ENCODE results near the gene SEM1.
"Not testable (repeated sequence)": the region's sequence is repeated elsewhere in the genome, so short reads cannot be mapped to it uniquely, and the experiment has no call there.

Gene SEM1

GRCh38 chr7:96700516-96700915 lies 9.1 kb downstream of the SEM1 start:
- no peak for DNase-seq

GRCh38 chr7:96699219-96699871 lies 10.3 kb downstream of the SEM1 start:
- no peak for DNase-seq

- DNase-seq: not testable (repeated sequence)
Measured at GRCh38 chr7:96698449-96698848, 11.2 kb downstream of the SEM1 start.

- DNase-seq: no peak
Measured at GRCh38 chr7:96697822-96698221, 11.8 kb downstream of the SEM1 start.

- no peak for DNase-seq
Measured at GRCh38 chr7:96695581-96695980, 14.1 kb downstream of the SEM1 start.

- no peak for DNase-seq
Measured at GRCh38 chr7:96694082-96694481, 15.6 kb downstream of the SEM1 start.

GRCh38 chr7:96691702-96692101 lies 17.9 kb downstream of the SEM1 start:
- DNase-seq: no peak

- DNase-seq: no peak
Measured at GRCh38 chr7:96689414-96689813, 20.2 kb downstream of the SEM1 start.

- DNase-seq: no peak
Measured at GRCh38 chr7:96686305-96686704, 23.3 kb downstream of the SEM1 start.

GRCh38 chr7:96685755-96686154 lies 23.9 kb downstream of the SEM1 start:
- no peak for DNase-seq

GRCh38 chr7:96685353-96685752 lies 24.3 kb downstream of the SEM1 start:
- DNase-seq: no peak

GRCh38 chr7:96679886-96680285 lies 29.8 kb downstream of the SEM1 start:
- DNase-seq: no peak

GRCh38 chr7:96676919-96677318 lies 32.7 kb downstream of the SEM1 start:
- DNase-seq: no peak

GRCh38 chr7:96675548-96675947 lies 34.1 kb downstream of the SEM1 start:
- DNase-seq: no peak

GRCh38 chr7:96674565-96674964 lies 35.1 kb downstream of the SEM1 start:
- no peak for DNase-seq

- DNase-seq: no peak
Measured at GRCh38 chr7:96671854-96672253, 37.8 kb downstream of the SEM1 start.

GRCh38 chr7:96670338-96671289 lies 39.0 kb downstream of the SEM1 start:
- DNase-seq: no peak

GRCh38 chr7:96669812-96670211 lies 39.8 kb downstream of the SEM1 start:
- DNase-seq: no peak

- DNase-seq: no peak
Measured at GRCh38 chr7:96667026-96667425, 42.6 kb downstream of the SEM1 start.

- DNase-seq: no peak
Measured at GRCh38 chr7:96665689-96666088, 44.0 kb downstream of the SEM1 start.

GRCh38 chr7:96664793-96665192 lies 44.9 kb downstream of the SEM1 start:
- DNase-seq: no peak

GRCh38 chr7:96663871-96664445 lies 45.7 kb downstream of the SEM1 start:
- DNase-seq: no peak

GRCh38 chr7:96663457-96663856 lies 46.2 kb downstream of the SEM1 start:
- no peak for DNase-seq

- not testable (repeated sequence) for DNase-seq
Measured at GRCh38 chr7:96662151-96662550, 47.5 kb downstream of the SEM1 start.

Data from activated gamma-delta T cell treated with Interleukin-2 at 50 U/mL for 16 hours (primary cell).